Fibroblast of the aortic adventitia (primary cell): Measurements from ENCODE around the gene DZIP1L. TPM values are rescaled to one million over a fixed set of nuclear protein-coding genes. Genes with fewer than 3 reads are reported as not detected.

Experiments
- DNase-seq: peaks from one replicate; pipeline ENCODE4 v3.0.0-alpha.2; 2010; ENCODE audit warnings: low read depth
- H3K4me3 ChIP-seq: 2 replicates; pipeline ENCODE4 v1.5.1; 2011; ENCODE audit warnings: low read depth, mild to moderate bottlenecking, control low read depth, low read length, moderate library complexity
- total RNA-seq: library from RNA; depleted of rRNA; stranded (reverse); fragments of >200 nt; gene quantifications from 2 replicates; pipeline ENCODE4 v1.2.3, GENCODE V29; 2012; ENCODE audit warnings: low replicate concordance
- TF ChIP-seq, protein P1 (sequence below): IDR thresholded peaks from 2 replicates; pipeline ENCODE4 v1.5.1; 2011; ENCODE audit warnings: mild to moderate bottlenecking, low read length, control low read depth, inconsistent platforms; ENCODE audit not compliant: insufficient read depth

DZIP1L gene
- total RNA-seq, 1 donor: 28.3 TPM

DNA sequence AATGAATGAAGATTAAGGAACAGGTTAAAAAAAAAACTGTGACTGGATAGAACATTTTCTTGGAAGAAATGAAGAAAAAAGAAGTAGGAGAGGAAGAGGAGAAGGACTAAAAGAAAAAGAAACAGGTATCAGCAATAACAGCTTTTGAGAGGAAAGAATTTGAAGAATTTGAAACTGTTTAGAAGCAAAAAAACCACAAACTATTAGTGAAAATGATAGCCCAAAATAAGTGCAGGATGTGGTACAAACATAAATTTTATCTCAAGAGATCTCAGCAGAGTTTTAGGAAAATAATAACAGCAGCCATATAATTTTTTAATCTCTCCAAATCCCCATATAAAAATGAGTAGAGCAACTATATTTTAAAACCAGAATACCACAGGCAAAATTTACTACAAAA is 25.5 kb upstream of the DZIP1L start:
- H3K4me3 ChIP-seq: no peak overlapping the region
- TF ChIP-seq, protein P1, sequence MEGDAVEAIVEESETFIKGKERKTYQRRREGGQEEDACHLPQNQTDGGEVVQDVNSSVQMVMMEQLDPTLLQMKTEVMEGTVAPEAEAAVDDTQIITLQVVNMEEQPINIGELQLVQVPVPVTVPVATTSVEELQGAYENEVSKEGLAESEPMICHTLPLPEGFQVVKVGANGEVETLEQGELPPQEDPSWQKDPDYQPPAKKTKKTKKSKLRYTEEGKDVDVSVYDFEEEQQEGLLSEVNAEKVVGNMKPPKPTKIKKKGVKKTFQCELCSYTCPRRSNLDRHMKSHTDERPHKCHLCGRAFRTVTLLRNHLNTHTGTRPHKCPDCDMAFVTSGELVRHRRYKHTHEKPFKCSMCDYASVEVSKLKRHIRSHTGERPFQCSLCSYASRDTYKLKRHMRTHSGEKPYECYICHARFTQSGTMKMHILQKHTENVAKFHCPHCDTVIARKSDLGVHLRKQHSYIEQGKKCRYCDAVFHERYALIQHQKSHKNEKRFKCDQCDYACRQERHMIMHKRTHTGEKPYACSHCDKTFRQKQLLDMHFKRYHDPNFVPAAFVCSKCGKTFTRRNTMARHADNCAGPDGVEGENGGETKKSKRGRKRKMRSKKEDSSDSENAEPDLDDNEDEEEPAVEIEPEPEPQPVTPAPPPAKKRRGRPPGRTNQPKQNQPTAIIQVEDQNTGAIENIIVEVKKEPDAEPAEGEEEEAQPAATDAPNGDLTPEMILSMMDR: no peak
- DNase-seq: no peak

DNA sequence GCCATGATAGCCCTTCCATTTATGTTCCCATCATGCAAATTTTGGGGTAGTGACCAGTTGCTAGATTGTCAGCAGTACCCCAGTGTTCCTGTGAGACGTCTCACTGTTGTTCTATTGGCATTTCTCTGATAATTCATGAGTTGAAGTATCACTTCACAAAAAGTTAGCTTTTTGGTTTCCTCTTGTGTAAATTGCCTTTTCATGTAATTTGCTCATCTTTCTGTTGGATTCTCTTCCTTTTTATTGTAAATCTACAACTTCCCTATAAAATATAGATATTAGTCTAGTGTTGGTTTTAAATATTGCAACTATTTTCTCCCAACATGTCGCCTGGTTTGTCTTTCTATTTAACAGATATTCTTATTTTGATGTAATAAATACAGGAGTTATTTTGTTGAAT is 24.3 kb upstream of the DZIP1L start:
- TF ChIP-seq, protein P1: no peak

DNA sequence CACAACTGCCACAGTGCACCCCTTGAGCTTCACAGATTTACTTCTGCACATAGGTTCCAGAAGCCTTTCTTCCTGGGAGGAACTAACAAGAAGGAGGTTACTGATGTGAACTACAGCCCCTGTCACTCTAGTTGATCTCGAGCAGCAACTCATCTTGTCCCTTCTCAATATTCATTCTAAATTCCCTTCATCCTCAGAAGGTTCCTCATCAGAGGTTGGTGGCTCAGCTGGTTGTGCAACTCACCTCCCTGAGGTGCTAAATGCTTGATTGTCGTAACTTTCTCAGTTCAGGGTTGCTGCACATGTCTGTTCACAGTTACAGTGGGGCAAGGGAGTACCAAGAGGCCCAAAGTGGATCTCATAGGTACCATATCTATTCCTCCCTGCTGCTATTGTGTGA is 22.5 kb upstream of the DZIP1L start:
- no peak overlapping the region for H3K4me3 ChIP-seq
- TF ChIP-seq, protein P1: no peak
- DNase-seq: no peak

More for the DNA sequence above, 24.3 kb upstream of the DZIP1L start:
- no peak for DNase-seq
- no peak overlapping the region for H3K4me3 ChIP-seq

DNA sequence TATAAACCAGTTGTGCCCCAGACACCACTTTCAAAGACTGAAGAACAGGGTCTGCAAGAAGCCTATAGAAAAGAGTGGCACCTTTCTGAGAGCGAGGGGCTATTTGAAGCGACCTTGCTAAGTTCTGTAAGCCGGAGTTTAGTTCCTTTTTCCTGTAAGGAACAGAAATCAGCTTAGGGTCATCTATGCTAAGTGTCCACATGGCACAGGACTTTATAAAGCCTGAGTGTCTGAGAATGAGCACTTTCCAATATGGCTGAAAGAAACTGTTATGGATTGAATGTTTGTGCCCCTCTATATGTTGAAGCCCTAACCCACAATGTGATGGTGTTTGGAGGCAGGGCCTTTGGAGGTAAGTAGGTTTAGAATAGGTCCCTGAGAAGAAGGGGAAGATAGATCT is 20.8 kb upstream of the DZIP1L start:
- DNase-seq: no peak
- TF ChIP-seq, protein P1: no peak
- H3K4me3 ChIP-seq: no peak overlapping the region

DNA sequence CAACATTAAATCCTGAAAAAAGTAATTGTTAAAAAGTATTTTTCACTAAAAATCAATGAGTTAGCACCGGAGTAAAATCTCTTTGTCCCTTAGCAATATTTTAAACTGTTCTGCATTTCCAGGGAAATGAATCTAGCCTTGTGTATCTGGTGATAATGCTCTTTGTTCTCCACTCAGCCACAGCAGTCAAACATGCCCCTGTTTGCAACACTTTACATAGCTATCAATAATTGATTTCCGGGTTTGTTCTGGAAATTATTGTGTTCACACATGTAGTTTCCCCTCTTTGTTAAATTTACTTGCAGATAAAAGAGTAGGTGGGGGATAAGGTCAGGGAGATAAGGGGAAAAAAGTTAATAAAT is 20.4 kb upstream of the DZIP1L start:
- H3K4me3 ChIP-seq: no peak overlapping the region
- DNase-seq: no peak
- TF ChIP-seq, protein P1: no peak

DNA sequence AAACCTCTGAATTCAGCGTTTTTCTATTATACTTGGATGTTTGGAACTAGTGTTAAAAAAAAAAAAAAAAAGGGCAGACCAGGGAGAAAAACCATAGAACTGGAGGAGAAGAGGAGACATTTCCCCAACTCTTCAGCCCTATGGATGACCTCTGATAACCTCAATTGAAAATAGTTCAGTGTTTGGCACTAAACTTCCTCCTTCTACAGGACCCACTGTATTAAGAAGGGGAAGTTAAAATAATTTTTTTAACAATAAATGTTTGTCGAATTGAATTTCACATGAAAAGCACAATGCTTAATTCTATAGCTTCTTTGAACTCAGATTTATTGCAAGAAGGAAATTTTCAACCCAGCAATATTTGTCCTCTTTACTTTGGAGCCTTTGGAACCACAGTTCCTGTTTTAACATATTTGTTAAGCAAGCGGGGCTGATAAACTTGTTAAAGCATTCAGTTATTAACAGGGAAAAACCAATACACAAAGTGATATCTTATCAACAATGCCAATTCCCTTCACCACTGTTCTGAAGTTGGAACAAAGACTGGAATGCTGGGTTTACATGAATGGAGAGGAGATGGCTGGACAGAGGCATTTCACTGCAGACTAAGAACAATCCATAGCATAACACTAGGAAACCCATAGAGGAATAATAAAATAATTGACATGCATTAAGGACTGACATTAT is 19.9 kb upstream of the DZIP1L start:
- DNase-seq: no peak
- TF ChIP-seq, protein P1: no peak
- H3K4me3 ChIP-seq: no peak overlapping the region

DNA sequence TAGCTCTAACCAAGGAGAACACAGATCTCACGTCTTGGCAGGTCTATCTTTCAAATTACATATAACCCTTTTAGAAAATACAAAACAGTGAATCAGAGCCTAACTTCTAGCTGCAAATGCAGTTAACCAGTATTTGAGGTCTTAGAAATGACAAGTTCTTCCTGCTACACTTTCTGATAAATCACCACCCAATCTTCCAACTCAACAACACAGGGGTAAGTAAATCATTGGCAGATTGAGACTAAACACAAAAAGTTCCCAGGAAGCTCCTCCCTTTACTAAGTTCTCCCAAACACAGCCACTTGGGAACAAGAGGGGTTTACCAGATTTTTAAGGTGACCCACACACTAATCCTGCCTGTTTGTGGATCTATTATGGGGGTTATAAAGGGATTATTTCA is 16.8 kb upstream of the DZIP1L start, which contains the start of gene A4GNT:
A4GNT (minus strand) TSS at position 152 of the 400 bp plus-strand sequence. CDS start 1,134 bp downstream, outside the sequence.
- no peak within 1 kb of the TSS for H3K4me3 ChIP-seq
- no peak for DNase-seq
- TF ChIP-seq, protein P1: no peak
